Measurements from ENCODE around the gene TMEM200C.

- TF ChIP-seq FOXM1 (IDR thresholded peaks at IDR 0.05; ENCODE audit: borderline replicate concordance, low read depth) (no peak), RAD21 (IDR thresholded peaks at IDR 0.05; ENCODE audit: low read depth) (no peak), YY1 (IDR thresholded peaks at IDR 0.05; ENCODE audit: low read depth) (no peak), TAF1 (IDR thresholded peaks at IDR 0.05; ENCODE audit: low read depth) (no peak), EGR1 (IDR thresholded peaks at IDR 0.05) (no peak), CEBPB (IDR thresholded peaks at IDR 0.05) (no peak), EP300 (IDR thresholded peaks at IDR 0.05; ENCODE audit: borderline replicate concordance) (no peak)
- TF ChIP-seq, protein P1, sequence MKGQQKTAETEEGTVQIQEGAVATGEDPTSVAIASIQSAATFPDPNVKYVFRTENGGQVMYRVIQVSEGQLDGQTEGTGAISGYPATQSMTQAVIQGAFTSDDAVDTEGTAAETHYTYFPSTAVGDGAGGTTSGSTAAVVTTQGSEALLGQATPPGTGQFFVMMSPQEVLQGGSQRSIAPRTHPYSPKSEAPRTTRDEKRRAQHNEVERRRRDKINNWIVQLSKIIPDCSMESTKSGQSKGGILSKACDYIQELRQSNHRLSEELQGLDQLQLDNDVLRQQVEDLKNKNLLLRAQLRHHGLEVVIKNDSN (IDR thresholded peaks at IDR 0.05) = no peak
Measured at GRCh38 chr18:5943514-5943913, 48.2 kb upstream of the TMEM200C start.
